Heart left ventricle (tissue), 13 donors: ENCODE data around the gene IL6.

ENCODE experiments used
- POLR2A ChIP-seq, 2 donors: fragments of 450-650 bp; IDR thresholded peaks; one replicate each; pipeline ENCODE4 v1.6.1; 2017; ENCODE audit warnings: antibody characterized with exemption in 2 of 2, mild to moderate bottlenecking in 2 of 2, moderate library complexity in 2 of 2
- TF ChIP-seq, protein P1 (sequence below), 12 donors: fragments of 200-600 bp; sonication (generic) in 4 of 12; IDR thresholded peaks; one replicate each; pipeline versions ENCODE4 v1.5.0 to v1.8.0; 2018 to 2022; ENCODE audit warnings: antibody characterized with exemption in 12 of 12, mild to moderate bottlenecking in 5 of 12
- donor health status: ischemic (EF 13 %, LVEDD 7.1; RV severe dilation, severe dysfunction).
- donor health status: DM: no; HTN: yes; CAD: no.
- donor health status: DM: no; HTN: no; CAD: no.
- donor health status: ischemic (EF 25% LVEDD 6.9; RV normal size, moderate dysfunction).
- donor health status: ischemic (EF 25% LVEDD 5.7; RV mildly dilated, moderate dysfunction).
- donor health status: ischemic (EF 35%, LVEDD 5.7; RV mildly dilated, moderate dysfunction).
- donor health status: nonischemic (EF 11% LVEDD 7.7; RV severe dilation, severe dysfunction).
- donor health status: DM: yes; HTN: yes; CAD: no.
- donor health status: PGD.
- donor health status: ischemic (EF 29% LVEDD 5.4; RV normal size, mild dysfunction).
- donor health status: nonischemic (EF 23%, LVEDD 6.1; RV moderate dilation, normal function).

DNA sequence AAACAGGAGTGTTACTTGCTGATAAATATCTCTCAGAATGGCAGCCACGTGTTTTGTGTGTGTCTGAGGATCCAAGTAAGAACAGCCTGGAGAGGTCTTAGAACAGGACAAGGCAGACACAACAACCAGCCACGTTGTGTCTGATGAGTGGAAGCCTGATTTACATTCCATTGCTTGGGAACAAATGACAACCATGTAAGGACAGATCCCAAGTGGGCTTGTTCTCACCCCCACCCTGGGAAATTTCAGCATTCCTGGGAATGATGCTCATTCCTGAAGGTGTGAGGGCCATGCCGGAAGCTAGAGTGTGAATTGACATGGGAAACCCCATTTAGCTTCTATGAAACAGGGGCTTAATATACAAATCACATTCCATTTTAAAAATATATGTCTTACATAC lies 35.9 kb downstream of the IL6 start:
- TF ChIP-seq POLR2A (IDR thresholded peaks at IDR 0.05) = no peak
- TF ChIP-seq, protein P1, sequence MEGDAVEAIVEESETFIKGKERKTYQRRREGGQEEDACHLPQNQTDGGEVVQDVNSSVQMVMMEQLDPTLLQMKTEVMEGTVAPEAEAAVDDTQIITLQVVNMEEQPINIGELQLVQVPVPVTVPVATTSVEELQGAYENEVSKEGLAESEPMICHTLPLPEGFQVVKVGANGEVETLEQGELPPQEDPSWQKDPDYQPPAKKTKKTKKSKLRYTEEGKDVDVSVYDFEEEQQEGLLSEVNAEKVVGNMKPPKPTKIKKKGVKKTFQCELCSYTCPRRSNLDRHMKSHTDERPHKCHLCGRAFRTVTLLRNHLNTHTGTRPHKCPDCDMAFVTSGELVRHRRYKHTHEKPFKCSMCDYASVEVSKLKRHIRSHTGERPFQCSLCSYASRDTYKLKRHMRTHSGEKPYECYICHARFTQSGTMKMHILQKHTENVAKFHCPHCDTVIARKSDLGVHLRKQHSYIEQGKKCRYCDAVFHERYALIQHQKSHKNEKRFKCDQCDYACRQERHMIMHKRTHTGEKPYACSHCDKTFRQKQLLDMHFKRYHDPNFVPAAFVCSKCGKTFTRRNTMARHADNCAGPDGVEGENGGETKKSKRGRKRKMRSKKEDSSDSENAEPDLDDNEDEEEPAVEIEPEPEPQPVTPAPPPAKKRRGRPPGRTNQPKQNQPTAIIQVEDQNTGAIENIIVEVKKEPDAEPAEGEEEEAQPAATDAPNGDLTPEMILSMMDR (IDR thresholded peaks at IDR 0.05) = no peak
